SW480 (cell line): ENCODE results near the gene LUC7L2.
"Not testable (repeated sequence)": the region's sequence is repeated elsewhere in the genome, so short reads cannot be mapped to it uniquely, and the experiment has no call there.

Experiments used
- DNase-seq: peaks from one replicate; pipeline ENCODE4 v3.0.0-alpha.2; 2016; ENCODE audit warnings: low spot score

The LUC7L2 gene

GRCh38 chr7:139451638-139452037, 91.9 kb downstream of the LUC7L2 start:
- DNase-seq, result peak; percentile 40

- no peak for DNase-seq
Observed at GRCh38 chr7:139452958-139453672, 93.4 kb downstream of the LUC7L2 start.

DNA sequence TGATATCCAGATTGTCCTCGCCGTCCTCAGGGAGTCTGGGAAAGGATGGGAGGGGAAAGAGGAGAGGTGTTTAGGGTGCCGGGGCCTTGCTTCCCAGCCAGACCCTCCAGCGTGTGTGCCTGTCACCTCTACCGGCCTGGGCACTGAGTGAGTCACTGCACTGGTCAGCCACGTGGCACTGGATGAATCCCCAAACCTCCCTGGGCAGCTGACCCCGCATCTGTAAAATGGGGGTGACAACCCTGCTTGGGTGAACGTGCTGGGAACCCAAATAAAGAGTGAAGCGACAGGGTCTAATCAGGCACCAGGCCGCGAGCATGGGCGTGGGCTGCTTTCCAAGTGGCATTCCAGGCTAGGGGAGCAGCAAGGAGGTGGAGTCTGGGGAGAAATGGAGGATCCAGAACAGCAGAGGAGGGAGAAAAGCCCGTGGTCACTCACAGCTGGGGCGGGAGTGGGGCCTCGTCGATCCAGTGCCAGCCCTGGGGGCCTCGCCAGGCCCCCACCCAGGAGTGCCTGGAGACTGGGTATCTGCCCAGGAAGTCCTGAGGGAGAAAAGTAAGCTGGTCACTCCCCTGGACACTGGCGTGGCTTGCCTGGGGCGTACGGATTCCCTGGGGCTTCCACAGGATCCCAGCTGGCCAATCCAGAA, 94.1 kb downstream of the LUC7L2 start:
- no peak for DNase-seq

DNA sequence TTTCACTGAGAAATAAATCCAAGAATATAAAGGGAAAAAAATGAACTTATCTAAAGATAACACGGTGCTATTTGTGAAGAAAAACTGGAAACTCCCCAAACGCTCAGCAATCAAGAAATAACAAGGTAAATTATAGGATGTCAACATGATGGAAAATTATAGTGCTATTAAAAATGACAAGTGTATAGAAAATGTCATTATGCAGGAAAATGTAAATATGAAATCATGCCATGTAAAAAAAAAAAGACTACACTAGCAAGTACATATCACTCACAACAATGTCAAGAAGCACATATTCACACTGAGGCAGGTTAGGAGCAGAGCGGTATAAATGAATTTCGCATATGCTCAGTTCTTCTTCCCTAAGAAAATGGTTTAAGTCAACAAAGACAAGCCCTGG, 96.1 kb downstream of the LUC7L2 start:
- no peak for DNase-seq

DNA sequence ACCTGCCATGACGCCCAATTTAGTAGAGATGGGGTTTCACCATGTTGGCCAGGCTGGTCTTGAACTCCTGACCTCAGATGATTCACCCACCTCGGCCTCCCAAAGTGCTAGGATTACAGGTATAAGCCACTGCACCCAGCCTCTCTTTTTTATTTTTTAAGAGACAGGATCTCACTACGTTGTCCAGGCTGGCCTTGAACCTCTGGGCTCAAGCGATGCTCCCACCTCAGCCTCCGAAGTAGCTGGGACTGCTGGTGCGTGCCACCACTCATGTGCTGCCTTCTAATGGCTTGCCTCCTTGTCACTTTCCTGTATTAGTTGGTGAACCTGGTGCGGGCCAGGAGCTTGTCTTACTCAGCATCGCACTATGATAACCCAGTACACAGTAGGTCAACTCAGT, 96.8 kb downstream of the LUC7L2 start:
- DNase-seq, result no peak

DNA sequence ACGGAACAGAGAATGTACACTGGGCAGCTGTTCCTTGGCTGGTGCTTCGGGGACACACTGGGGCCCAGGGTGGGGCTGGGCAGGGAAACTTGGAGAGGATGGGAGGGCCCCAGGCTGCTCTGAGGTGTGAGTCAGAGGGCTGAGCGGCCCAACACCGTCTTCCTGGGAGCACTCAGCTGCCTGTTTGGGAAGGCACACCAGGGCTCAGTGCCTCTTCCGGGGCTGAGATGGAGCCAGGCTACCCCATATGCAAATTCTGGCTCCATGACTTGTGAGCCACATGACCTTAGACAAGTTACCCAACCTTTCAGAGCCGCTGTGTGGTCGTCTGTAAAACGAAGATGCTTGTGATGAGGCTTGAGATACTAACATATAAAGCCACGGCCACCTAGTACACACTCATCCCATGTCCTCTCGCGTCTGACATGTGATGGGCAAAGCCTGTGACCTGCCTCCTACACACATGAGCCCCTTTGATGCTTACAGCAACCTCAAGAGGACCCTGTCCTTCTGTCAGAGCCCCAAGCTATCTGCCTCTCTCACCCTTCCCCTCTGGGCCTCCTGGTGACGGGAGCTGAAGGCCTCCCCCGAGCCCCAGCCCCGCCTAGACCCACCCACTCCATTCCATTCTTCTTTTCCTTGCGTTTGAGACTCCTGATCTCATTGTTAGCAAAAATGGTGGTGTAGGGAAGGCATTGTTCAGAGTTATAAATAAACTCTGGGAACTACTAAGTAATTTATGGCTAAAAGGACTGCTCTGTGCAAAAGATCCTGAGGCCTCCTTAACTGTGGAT, 97.7 kb downstream of the LUC7L2 start:
- DNase-seq, result no peak

GRCh38 chr7:139463421-139463820, 103.7 kb downstream of the LUC7L2 start:
- not testable (repeated sequence) for DNase-seq

DNA sequence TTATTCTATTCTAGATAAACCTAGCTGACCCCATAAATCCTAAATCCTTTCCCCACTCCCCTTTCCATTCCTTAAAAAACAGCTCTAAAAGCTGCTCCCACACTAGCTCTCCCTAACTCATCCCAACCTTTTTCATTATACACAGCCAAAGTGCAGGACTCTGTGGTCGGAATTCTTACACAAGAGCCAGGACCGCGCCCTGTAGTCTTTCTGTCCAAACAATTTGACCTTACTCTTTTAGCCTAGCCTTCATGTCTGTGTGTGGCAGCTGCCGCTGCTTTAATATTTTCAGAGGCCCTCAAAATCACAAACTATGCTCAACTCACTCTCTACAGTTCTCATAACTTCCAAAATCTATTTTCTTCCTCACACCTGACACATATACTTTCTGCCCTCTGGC, 104.8 kb downstream of the LUC7L2 start:
- DNase-seq, result not testable (repeated sequence)

GRCh38 chr7:139465072-139465471, 105.4 kb downstream of the LUC7L2 start:
- DNase-seq, result not testable (repeated sequence)

DNA sequence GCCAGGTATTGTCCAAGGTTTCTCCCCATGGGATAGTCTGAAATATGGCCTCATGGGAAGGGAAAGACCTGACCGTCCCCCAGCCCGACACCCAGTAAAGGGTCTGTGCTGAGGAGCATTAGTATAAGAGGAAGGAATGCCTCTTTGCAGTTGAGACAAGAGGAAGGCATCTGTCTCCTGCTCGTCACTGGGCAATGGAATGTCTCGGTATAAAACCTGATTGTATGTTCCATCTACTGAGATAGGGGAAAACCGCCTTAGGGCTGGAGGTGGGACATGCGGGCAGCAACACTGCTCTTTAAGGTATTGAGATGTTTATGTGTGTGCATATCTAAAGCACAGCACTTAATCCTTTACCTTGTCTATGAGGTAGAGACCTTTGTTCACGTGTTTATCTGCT, 108.0 kb downstream of the LUC7L2 start:
- DNase-seq, result not testable (repeated sequence)

DNA sequence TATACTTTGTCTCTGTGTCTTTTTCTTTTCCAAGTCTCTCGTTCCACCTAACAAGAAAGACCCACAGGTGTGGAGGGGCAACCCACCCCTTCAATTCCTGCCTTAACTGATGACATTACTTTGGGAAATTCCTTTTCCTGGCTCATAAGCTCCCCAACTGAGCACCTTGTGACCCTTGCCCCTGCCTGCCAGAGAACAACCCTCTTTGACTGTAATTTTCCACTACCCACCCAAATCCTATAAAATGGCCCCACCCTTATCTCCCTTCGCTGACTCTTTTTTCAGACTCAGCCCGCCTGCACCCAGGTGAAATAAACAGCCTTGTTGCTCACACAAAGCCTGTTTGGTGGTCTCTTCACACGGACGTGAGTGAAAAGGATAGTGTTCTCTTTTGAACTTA, 108.6 kb downstream of the LUC7L2 start:
- DNase-seq, result not testable (repeated sequence)

GRCh38 chr7:139471740-139472353, 112.2 kb downstream of the LUC7L2 start:
- DNase-seq, result peak; percentile 40
